Hematopoietic multipotent progenitor cell treated with erythropoietin and hydrocortisone succinate and interleukin-3 and kit ligand, for 6 days (in vitro differentiated cells): ENCODE data around the gene MEIOB.

ENCODE experiments used
- DNase-seq: peaks from one replicate; pipeline ENCODE4 v3.0.0-alpha.2; 2015

MEIOB gene

DNA sequence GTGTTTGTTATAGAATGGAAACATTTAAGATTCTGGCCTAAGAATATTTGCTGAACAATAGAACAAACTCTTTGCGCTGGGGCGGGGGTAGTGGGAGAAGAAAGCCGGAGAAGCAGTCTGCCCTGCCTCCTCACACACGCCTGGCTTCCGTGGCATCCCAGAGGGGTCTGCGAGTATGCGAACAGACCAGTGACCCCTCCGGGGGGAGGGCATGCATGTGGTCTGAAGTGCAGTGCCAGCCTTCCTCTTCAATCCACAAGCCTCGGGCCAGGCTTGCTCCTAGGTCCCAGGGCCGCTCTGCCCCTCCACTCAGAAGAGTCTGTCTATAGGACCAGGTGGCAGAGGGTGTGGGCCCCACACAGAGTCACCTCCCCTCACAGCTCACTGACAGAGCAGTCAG, 64.3 kb downstream of the MEIOB start:
- DNase-seq, result no peak

DNA sequence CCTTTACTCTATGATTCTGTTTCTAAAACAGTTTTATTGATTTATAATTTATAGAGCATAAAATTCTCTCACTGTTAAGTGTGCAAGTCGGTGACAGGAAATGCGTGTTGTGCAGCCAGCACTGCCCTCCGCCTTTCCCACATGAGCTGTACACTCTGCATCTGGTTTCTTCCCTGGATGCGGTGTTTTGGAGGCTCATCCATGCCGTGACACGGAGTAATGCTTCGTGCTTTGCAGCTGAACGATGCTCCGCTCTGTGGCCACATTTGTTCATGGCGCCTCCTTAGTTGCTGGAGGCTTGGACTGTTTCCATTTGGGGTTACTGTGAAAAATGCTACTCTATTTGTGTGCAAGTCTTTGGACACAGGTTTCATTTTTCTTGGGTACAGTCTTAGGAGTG, 71.3 kb downstream of the MEIOB start:
- DNase-seq, result no peak

- DNase-seq, result peak; percentile 60
These were observed 72.7 kb downstream of the MEIOB start for GRCh38 chr16:1799263-1799662.

- DNase-seq, result no peak
These were observed 76.9 kb downstream of the MEIOB start for GRCh38 chr16:1794908-1795666.

GRCh38 chr16:1794221-1794871, 77.6 kb downstream of the MEIOB start:
- no peak for DNase-seq

- no peak for DNase-seq
These were observed 78.3 kb downstream of the MEIOB start, which contains the start of gene IGFALS for GRCh38 chr16:1793578-1794220. IGFALS (minus strand) TSS chr16:1793705; CDS start chr16:1793652, 53 bp downstream.

- DNase-seq, result no peak
These were observed 79.0 kb downstream of the MEIOB start for GRCh38 chr16:1792836-1793577.

GRCh38 chr16:1791943-1792812, 79.8 kb downstream of the MEIOB start:
- DNase-seq, result no peak

- no peak for DNase-seq
These were observed 80.6 kb downstream of the MEIOB start for GRCh38 chr16:1791256-1791942.

- DNase-seq, result no peak
These were observed 81.2 kb downstream of the MEIOB start for GRCh38 chr16:1790611-1791255.

DNA sequence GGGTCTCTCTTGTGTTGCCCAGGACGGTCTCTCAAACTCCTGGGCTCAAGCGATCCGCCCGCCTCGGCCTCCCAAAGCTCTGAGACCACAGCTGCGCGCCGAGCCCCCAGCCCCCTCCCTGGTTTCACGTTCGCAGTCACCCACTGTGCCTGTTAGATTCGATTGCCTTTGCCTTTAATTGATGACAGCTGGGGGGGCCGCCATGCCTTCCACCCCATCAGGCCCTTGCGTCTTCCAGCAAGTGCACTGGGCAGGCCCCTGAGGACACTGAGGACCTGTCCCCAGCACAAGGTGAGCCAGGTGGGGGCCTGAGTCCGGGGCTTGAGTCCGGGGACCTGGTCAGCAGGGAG, 81.7 kb downstream of the MEIOB start:
- DNase-seq, result no peak

DNA sequence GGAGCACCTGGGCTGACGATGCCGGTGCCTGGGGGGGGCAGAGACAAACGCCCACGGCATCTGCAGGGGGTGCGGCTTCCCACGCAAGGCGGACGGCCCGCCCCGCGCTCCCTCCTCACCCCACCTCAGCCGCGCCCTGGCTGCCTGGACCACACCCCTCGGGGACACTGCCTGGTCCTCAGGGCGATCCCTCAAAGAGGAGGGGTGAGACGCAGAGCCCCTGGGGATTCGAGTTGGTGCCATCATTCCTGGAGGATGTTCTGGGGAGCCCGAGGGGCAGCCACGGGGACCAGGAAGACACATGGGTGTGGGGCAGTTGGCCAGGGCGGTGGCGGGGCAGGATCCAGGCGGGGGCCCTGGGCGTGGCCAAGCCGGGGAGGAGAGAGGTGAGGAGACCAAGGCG, 82.3 kb downstream of the MEIOB start:
- DNase-seq, result no peak

GRCh38 chr16:1788708-1789100, 83.3 kb downstream of the MEIOB start:
- DNase-seq, result no peak

DNA sequence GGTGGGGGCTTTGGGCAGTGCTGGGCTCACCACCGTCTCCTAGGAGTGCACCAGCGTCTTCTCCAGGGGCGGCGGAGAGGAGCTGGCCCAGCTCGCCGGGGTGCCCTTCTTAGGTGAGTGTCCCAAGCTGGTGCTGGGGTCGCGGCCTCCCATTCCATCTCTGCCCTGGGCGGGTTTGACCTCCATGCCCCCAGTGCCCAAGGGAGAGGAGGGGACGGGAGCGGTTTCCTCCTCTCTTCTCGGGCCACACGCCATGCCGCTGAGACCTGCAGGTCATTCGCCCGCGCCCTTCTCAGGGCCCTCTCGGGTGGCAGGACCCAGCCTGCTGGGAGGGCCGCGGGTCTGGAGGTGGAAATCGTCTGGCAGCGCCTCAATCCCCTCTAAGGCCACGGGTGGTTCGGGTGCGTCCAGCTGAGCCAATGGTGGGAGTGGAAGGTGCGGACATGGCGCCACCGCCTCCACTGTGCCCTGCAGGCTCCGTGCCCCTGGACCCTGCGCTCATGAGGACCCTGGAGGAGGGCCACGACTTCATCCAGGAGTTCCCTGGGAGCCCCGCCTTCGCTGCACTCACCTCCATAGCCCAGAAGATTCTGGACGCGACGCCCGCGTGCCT, 83.8 kb downstream of the MEIOB start:
- DNase-seq, result no peak

GRCh38 chr16:1787322-1788094, 84.5 kb downstream of the MEIOB start:
- DNase-seq, result no peak

DNA sequence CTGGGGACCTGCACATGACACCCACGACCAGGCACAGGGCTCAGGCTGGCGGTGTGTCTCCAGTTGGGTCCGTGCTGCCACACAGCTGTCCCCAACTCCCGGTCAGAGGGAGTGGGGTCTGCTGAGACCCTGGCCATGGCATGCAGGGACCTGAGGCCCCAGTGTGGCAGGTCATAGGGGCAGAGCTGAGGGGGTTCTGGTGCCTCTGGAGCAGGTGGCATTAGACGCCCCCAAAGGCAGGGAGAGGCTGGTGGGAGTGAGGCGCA, 85.0 kb downstream of the MEIOB start:
- DNase-seq, result no peak

DNA sequence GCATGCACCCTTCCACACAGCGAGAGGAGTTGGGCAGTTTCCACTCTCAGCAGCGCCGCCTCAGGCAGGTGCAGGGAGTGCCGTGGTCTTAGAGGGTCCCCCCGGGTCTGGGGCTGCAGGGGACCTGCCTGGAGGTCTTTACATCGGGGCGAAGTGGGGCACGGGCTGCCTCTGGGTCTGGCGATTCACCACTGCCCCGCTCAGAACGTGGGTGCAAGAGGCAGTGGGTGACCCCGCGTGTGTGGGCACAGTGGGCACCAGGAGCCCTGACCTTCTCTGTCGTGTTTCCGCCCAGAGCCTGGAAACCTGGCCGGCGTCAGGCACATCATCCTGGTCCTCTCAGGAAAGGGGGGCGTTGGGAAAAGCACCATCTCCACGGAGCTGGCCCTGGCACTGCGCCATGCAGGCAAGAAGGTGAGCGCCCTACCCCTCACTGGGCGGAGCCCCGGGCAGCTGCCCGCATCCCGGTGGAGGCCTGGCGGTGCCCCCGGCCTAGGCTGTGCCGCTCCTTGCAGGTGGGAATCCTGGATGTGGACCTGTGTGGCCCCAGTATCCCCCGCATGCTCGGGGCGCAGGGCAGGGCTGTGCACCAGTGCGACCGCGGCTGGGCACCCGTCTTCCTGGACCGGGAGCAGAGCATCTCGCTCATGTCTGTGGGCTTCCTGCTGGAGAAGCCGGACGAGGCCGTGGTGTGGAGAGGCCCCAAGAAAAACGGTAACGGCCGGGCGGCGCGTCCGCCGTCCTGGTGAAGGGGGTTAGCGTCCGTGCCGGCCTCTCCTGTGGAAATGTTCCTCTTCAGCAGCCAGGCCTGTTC, 85.5 kb downstream of the MEIOB start:
- no peak for DNase-seq

GRCh38 chr16:1785846-1786170, 86.2 kb downstream of the MEIOB start:
- DNase-seq, result no peak
